Daoy (cell line): ENCODE results near the gene APH1A. TPM values are rescaled to one million over a fixed set of nuclear protein-coding genes. Genes with fewer than 3 reads are reported as not detected.
A peak's percentile ranks its signal among the peaks of the same experiment; 100 is the strongest.
"Not testable (repeated sequence)": the region's sequence is repeated elsewhere in the genome, so short reads cannot be mapped to it uniquely, and the experiment has no call there.

Experiments
- DNase-seq: peaks from one replicate; pipeline ENCODE4 v3.0.0-alpha.2; 2015; ENCODE audit warnings: low read depth
- total RNA-seq: library from RNA; depleted of rRNA; stranded (reverse); fragments of >200 nt; shearing (Covaris generic); gene quantifications from 2 replicates; pipeline ENCODE4 v1.2.3, GENCODE V29; 2014; rRNA removed

The APH1A gene
- 102 and 125 TPM in 2 replicates for total RNA-seq

DNA sequence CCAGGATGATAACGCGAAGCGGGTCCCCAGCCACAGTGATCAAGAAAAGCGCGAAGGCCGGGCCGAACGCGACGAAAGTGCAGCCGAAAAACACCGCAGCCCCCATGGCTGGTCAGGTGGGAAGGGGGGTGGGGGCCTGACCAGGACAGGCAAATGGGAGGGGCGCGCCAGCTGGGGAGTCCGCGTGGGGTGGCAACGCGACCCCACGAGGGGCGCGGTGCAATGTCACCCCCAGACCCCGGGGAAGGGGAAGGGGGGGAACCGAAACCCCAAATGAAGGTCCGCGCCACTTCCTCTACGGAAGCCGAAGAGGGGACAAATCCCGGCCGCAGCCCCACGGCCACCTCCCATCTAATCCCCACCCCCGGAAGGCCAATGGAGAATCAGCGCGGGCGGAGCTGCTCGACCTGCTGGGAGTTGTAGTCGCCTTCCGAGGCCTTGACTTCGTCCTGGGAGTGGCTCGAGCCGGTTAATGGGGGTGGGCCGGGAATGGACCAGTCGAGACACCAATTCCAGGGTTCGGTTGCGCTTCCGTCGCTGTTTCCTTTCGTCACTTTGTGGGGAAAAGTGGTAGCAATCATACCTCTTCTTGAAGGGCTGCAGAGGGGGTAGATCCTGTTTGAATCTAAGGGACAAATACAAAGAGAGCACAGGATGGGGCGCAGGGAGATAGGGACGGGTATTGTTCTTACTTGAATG, at the start of gene APH1A:
TSS of gene APH1A (minus strand) at position 312 of the 699 bp plus-strand sequence. CDS start at position 106, 206 bp downstream.
- DNase-seq: peak; percentile 98

GRCh38 chr1:150314691-150315090, 45.9 kb upstream of the APH1A start:
- DNase-seq: not testable (repeated sequence)

DNA sequence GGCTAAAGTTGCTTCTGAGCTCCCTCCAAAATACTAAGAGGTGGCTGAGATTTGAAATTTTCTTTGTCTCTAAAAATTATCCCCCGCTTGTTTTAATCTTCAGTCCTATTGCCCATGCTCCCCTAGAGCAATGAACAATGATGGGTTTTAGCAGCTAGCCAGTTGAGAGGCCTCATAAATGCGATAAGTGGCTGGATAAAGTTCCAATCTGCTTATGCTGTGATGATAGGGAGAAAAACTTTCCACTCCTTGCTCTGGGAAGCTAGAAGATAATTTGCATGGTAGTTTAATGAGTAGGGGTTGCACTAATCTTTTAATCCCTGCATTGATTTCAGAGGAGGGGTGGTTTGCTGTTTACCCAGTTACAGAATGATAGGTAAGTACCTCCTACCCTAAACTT, 42.9 kb upstream of the APH1A start:
- no peak for DNase-seq

GRCh38 chr1:150309758-150310508, 41.1 kb upstream of the APH1A start:
- no peak for DNase-seq

DNA sequence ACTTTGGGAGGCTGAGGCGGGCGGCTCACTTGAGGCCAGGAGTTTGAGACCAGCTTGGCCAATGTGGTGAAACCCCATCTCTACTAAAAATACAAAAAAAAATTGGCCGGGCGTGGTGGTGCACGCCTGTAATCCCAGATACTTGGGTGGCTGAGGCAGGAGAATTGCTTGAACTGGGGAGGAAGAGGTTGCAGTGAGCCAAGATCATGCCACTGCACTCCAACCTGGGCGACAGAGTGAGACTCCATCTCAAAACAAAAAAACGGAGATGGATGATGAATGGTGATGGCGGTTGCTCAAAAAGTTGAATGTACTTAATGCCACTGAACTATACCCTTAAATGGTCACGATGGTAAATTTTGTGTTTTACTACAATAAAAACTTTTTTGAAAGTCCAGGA, 39.8 kb upstream of the APH1A start:
- DNase-seq: not testable (repeated sequence)

- no peak for DNase-seq
These were observed 34.1 kb upstream of the APH1A start for GRCh38 chr1:150302902-150303301.

- no peak for DNase-seq
These were observed 33.5 kb upstream of the APH1A start for GRCh38 chr1:150302338-150302737.

GRCh38 chr1:150299716-150300115, 30.9 kb upstream of the APH1A start:
- no peak for DNase-seq

DNA sequence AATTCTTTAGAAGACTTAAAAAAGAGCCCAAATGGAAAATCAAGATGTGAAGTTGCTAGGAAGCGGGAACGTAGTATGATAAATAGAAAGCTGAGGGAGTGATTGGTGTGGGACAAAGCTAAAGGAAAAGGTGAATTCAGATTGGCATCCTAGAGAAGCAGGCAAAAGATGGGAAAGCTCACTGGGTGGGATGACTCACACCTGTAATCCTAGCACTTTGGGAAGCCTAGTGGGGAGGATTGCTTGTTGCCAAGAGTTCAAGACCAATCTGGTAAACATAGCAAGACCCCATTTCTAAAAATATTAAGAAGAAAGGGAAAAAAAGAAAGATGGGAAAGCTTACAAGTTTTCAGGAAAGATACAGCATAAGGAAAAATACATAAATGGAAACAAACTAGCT, 26.7 kb upstream of the APH1A start:
- DNase-seq: peak; percentile 36

- DNase-seq: peak; percentile 94
These were observed 24.8 kb upstream of the APH1A start, which contains the start of gene MRPS21 for GRCh38 chr1:150293433-150294253. Gene MRPS21 (plus strand): TSS chr1:150293861. CDS start chr1:150294367, 506 bp downstream.

- DNase-seq: no peak
These were observed 20.0 kb upstream of the APH1A start for GRCh38 chr1:150288822-150289221.

GRCh38 chr1:150288382-150288781, 19.6 kb upstream of the APH1A start:
- no peak for DNase-seq

GRCh38 chr1:150283260-150283659, 14.4 kb upstream of the APH1A start:
- no peak for DNase-seq

DNA sequence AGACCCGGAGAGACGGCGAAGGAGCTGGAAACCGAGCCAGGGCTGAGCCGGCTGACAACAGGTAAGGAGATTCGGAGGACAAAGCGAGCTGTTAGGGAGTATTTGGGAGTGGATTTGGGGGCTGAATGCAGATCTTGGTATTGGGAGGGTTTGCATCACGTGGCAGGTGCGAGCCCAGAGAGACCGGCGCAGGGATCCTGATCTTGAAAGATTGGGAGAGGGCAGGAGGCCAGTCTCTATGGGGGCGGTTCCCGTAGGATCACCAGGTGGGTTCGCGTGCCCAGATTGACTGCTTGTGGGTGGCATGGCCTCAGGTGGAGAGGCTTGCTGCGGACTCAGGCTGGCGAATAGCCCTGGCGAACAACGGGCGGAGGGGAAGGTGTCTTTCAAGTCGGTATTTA, 13.7 kb upstream of the APH1A start:
- DNase-seq: no peak

GRCh38 chr1:150281758-150282557, 13.1 kb upstream of the APH1A start, which contains the start of gene CIART:
Gene CIART (plus strand): TSS chr1:150282554. CDS start chr1:150283268, 714 bp downstream.
- peak; percentile 81 for DNase-seq

GRCh38 chr1:150281221-150281757, 12.5 kb upstream of the APH1A start:
- peak; percentile 75 for DNase-seq

GRCh38 chr1:150280138-150280707, 11.4 kb upstream of the APH1A start:
- no peak for DNase-seq

DNA sequence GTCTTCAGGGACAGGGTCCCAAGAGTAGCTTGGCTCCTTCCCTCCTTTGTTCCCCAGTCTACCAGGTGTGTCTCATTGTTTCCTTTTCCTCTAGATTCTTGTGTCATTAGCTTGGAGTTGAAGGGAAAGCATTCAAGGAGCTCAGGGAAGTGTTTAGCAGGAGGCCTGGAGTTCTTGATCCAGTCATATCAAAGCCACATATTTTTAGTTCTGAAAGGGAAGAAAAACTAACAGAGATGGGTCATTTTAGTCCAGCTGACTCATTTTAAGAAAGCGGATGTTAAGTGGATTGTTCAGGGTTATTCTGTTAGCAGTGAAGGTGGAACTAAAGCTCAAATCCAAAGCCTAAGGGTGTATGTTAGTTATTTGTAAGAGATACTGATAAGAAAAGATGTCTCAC, 4.5 kb upstream of the APH1A start:
- DNase-seq: no peak

DNA sequence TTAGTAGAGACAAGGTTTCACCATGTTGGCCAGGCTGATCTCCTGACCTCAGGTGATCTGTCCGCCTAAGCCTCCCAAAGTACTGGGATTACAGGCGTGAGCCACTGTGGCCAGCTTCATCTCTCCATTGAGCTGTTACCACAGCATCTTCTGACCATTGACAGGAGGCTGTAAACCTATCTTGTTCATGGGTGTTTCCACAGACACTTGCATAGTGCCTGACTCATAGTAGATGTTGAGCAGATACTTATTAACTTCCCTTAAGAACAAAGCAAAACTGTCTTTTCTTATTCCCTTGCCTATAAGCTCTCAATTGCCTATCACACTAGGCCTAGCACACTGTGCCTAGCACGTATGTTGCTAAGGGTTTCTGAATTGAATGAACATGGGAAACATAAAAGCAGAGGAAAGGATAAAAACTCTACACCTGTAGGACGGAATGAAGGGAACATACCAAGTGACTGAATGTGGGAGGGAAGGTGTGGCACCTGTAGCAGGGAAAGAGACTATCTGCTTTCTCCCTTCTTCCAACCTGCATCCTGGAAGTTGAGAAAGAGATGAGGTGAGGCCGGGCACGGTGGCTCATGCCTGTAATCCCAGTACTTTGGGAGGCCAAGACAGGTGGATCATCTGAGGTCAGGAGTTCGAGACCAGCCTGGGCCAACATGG, 2.6 kb upstream of the APH1A start:
- DNase-seq: no peak

GRCh38 chr1:150269451-150269850, 635 bp upstream of the APH1A start:
- no peak for DNase-seq
